A549 (cell line): ENCODE data around the gene ABHD11. TPM values are rescaled to one million over a fixed set of nuclear protein-coding genes. Genes with fewer than 3 reads are reported as not detected.
"Not testable (repeated sequence)": the region's sequence is repeated elsewhere in the genome, so short reads cannot be mapped to it uniquely, and the experiment has no call there.

Experiments used
- ATAC-seq, 2 experiments: fragments of 200-7000 bp in 1 of 2; fragments of >200 bp in 1 of 2; cut with Nextera tagmentation in 1 of 2; cut with Tn5 transposase in 1 of 2; 3 replicates each; pipeline versions ENCODE4 v1.8.0 to v1.9.1; 2018 to 2020; ENCODE audit warnings: mild to moderate bottlenecking in 1 of 2, moderate library complexity in 1 of 2
- CTCF ChIA-PET: fragments of 300-600 bp; sonication (Branson Sonifier 250); formaldehyde crosslinking; extraction: SDS; loops from one replicate; lab custom pipeline; 2021; ENCODE audit warnings: antibody characterized with exemption, inconsistent platforms; lab: Yijun Ruan, JAX
- POLR2A ChIA-PET: fragments of 350-600 bp; formaldehyde crosslinking; extraction: SDS; loops from one replicate; lab custom pipeline; 2021; ENCODE audit warnings: antibody characterized with exemption, inconsistent platforms; lab: Yijun Ruan, JAX
- DNase-seq, 2 experiments: peaks; one replicate each; pipeline versions ENCODE4 v3.0.0 to v3.0.0-alpha.2; 2011 to 2016; ENCODE audit warnings: low read depth in 1 of 2, low spot score in 1 of 2
- FAIRE-seq: peaks from 2 replicates; lab custom pipeline; 2011; peaks lifted over from hg19 to GRCh38; lab: Jason Lieb, UNC
- H3K27ac ChIP-seq, 2 experiments: fragments of >200 bp; sonication (Bioruptor Twin); formaldehyde crosslinking; 3 replicates each; pipeline ENCODE4 v1.5.1; 2016 to 2017
- H3K4me1 ChIP-seq: fragments of >200 bp; sonication (Bioruptor Twin); formaldehyde crosslinking; 3 replicates; pipeline ENCODE4 v1.6.1; 2016
- H3K4me2 ChIP-seq: fragments of >200 bp; sonication (Bioruptor Twin); formaldehyde crosslinking; 3 replicates; pipeline ENCODE4 v1.6.1; 2016
- H3K4me3 ChIP-seq: fragments of >200 bp; sonication (Bioruptor Twin); formaldehyde crosslinking; 3 replicates; pipeline ENCODE4 v1.5.1; 2016
- H3K9me3 ChIP-seq: fragments of >200 bp; sonication (Bioruptor Twin); formaldehyde crosslinking; 3 replicates; pipeline ENCODE4 v1.6.1; 2016
- CBX2 ChIP-seq: fragments of 200-600 bp; sonication (generic); IDR thresholded peaks from 2 replicates; pipeline ENCODE4 v1.6.1; 2016; ENCODE audit warnings: low read depth, mild to moderate bottlenecking, borderline replicate concordance
- CHD4 ChIP-seq: fragments of 200-600 bp; sonication (generic); IDR thresholded peaks from 2 replicates; pipeline ENCODE4 v1.6.1; 2016; ENCODE audit warnings: antibody characterized with exemption, mild to moderate bottlenecking, borderline replicate concordance
- EHF ChIP-seq: fragments of 250-450 bp; sonication (Bioruptor Pico); IDR thresholded peaks from 2 replicates; pipeline ENCODE4 v1.5.0; 2020; ENCODE audit warnings: mild to moderate bottlenecking
- EP300 ChIP-seq, 2 experiments: fragments of >200 bp; sonication (Bioruptor Twin); formaldehyde crosslinking; IDR thresholded peaks; 2 replicates in 1 of 2; 3 replicates in 1 of 2; pipeline ENCODE4 v1.6.1; 2016 to 2017
- ESRRA ChIP-seq: fragments of 150-350 bp; IDR thresholded peaks from 2 replicates; pipeline ENCODE4 v1.6.1; 2014; ENCODE audit warnings: mild to moderate bottlenecking, low read length, borderline replicate concordance
- HDAC2 ChIP-seq: fragments of 200-600 bp; sonication (generic); IDR thresholded peaks from 2 replicates; pipeline ENCODE4 v1.6.1; 2016
- HEYL ChIP-seq: fragments of 250-450 bp; sonication (Bioruptor Pico); IDR thresholded peaks from 2 replicates; pipeline ENCODE4 v1.8.0; 2021; ENCODE audit warnings: mild to moderate bottlenecking, moderate library complexity
- KDM1A ChIP-seq: fragments of 200-600 bp; sonication (generic); IDR thresholded peaks from 2 replicates; pipeline ENCODE4 v1.6.1; 2016; ENCODE audit warnings: low read depth, mild to moderate bottlenecking
- MAZ ChIP-seq: fragments of 150-350 bp; IDR thresholded peaks from 2 replicates; pipeline ENCODE4 v1.6.1; 2014; ENCODE audit warnings: antibody characterized with exemption, low read depth, low read length, borderline replicate concordance
- NPAS2 ChIP-seq: fragments of 250-450 bp; sonication (Bioruptor Pico); IDR thresholded peaks from 2 replicates; pipeline ENCODE4 v1.8.0; 2022; ENCODE audit warnings: mild to moderate bottlenecking, moderate library complexity, borderline replicate concordance
- POLR2AphosphoS2 ChIP-seq: conservative IDR thresholded peaks from 2 replicates; pipeline ENCODE4 v1.6.1; 2012; ENCODE audit warnings: low read length, improper control_type of control experiment, inconsistent platforms
- RARB ChIP-seq: fragments of 250-450 bp; sonication (Bioruptor Pico); IDR thresholded peaks from 2 replicates; pipeline ENCODE4 v1.8.0; 2021; ENCODE audit warnings: mild to moderate bottlenecking, moderate library complexity
- RCOR1 ChIP-seq: fragments of 150-350 bp; IDR thresholded peaks from 2 replicates; pipeline ENCODE4 v1.6.1; 2014; ENCODE audit warnings: antibody characterized with exemption, low read length, low read depth
- RFX5 ChIP-seq: fragments of 450-650 bp; IDR thresholded peaks from 2 replicates; pipeline ENCODE4 v1.7.1; 2014; ENCODE audit warnings: antibody characterized with exemption, mild to moderate bottlenecking, moderate library complexity
- RNF2 ChIP-seq: fragments of 200-600 bp; sonication (generic); IDR thresholded peaks from 2 replicates; pipeline ENCODE4 v1.6.1; 2016; ENCODE audit warnings: low read depth, mild to moderate bottlenecking, antibody characterized with exemption, moderate library complexity, borderline replicate concordance
- SMC3 ChIP-seq: fragments of >200 bp; sonication (Bioruptor Twin); formaldehyde crosslinking; IDR thresholded peaks from 3 replicates; pipeline ENCODE4 v1.6.1; 2018; ENCODE audit warnings: inconsistent platforms
- TFCP2L1 ChIP-seq: fragments of 250-450 bp; sonication (Bioruptor Pico); IDR thresholded peaks from 2 replicates; pipeline ENCODE4 v1.5.0; 2021; ENCODE audit warnings: mild to moderate bottlenecking
- TP53 ChIP-seq: fragments of 250-450 bp; sonication (Bioruptor Pico); IDR thresholded peaks from 2 replicates; pipeline ENCODE4 v1.5.0; 2021; ENCODE audit warnings: mild to moderate bottlenecking, moderate library complexity
- WGBS: methylation state at CpG from one replicate; pipeline ENCODE4 v1.1.6; 2017; ENCODE audit errors: missing lambda C conversion rate; 5-methylcytosine and 5-hydroxymethylcytosine counted together
- polyA plus RNA-seq, 4 experiments: library from polyadenylated mRNA; depleted of rRNA in 3 of 4; stranded (reverse); fragments of >200 nt; fragmentation: RNase III in 1 of 4; extraction: RNeasy Plus Mini Kit Qiagen cat#74134 plus additional on column Dnase treatment in 1 of 4; gene quantifications; 2 replicates in 3 of 4; 3 replicates in 1 of 4; pipeline ENCODE4 v1.2.3, GENCODE V29; 2011 to 2017
- TF ChIP-seq, protein P1 (sequence below): fragments of 450-650 bp; IDR thresholded peaks from 2 replicates; pipeline ENCODE4 v1.6.1; 2014; ENCODE audit warnings: antibody characterized with exemption
- TF ChIP-seq, protein P2 (sequence below): IDR thresholded peaks from 2 replicates; pipeline ENCODE4 v1.6.1; 2012
- TF ChIP-seq, protein P3 (sequence below): fragments of >200 bp; sonication (Bioruptor Twin); formaldehyde crosslinking; IDR thresholded peaks from 2 replicates; pipeline ENCODE4 v1.6.1; 2016
- TF ChIP-seq, protein P4 (sequence below): IDR thresholded peaks from 2 replicates; pipeline ENCODE4 v1.6.1; 2012; ENCODE audit warnings: low read depth, borderline replicate concordance
- TF ChIP-seq, protein P5 (sequence below): fragments of >200 bp; sonication (Bioruptor Twin); formaldehyde crosslinking; IDR thresholded peaks from 3 replicates; pipeline ENCODE4 v1.5.1; 2016
- TF ChIP-seq, protein P6 (sequence below): fragments of 250-450 bp; sonication (Bioruptor Pico); IDR thresholded peaks from 2 replicates; pipeline ENCODE4 v1.5.0; 2020; ENCODE audit warnings: low read depth, mild to moderate bottlenecking, moderate library complexity

Gene ABHD11
- polyA plus RNA-seq, 2 of the 4 experiments (the other 2 are of a cell fraction), result 8.1 to 15.1 TPM

DNA sequence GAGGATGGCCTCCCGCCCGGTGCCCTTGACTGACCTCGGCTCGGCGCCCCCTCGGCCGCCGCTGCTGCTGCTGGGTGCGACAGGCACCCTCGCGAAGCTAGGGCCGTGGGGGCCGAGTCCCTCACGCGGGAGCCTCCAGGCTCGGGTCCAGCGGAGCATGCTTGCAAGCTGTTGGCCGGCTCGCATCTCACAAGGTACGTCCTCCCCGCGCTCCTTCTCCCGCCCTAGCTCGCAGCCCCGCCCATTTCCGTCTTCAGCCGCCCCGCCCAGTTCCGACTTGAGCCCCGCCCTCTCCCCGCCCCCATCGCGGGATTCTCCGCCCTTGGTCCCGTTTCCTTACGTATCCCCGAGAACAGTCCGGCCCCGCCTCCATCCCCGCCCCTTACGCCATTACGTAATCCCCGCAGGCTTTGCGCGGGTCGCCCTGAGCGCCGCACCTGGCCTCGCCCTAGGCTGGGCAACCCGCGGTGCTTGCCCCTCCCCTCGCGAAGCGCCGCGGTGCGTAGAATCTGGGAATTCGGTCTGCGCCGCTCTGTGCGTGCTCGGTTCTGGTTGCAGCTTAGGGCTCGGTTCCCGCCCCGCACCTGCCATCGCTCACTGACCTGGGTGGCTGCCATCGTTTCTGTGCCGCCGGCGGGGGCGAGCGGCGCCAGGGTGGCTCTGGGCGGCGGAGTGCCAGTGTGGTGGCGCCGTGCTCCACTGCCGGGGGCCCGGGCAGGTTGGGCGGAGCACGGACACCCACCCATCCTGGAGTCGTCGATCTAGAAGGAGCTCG lies at the start of gene ABHD11 (continued):
- TF ChIP-seq MAZ (no peak), TFCP2L1 (CRISPR knock-in tag) (no peak), NPAS2 (no peak), RCOR1 (no peak), TP53 (CRISPR knock-in tag) (no peak), RFX5 (no peak), KDM1A (no peak), EHF (CRISPR knock-in tag) (no peak), HDAC2 (no peak), EP300 (IDR thresholded peaks at IDR 0.05) (no peak), POLR2AphosphoS2 (no peak), RNF2 (no peak), CHD4 (no peak), CBX2 (no peak), SMC3 (peak; percentile 12; the same call in 1 of the 3 replicates), RARB (CRISPR knock-in tag) (no peak), HEYL (no peak), ESRRA (no peak)
- TF ChIP-seq, protein P1, sequence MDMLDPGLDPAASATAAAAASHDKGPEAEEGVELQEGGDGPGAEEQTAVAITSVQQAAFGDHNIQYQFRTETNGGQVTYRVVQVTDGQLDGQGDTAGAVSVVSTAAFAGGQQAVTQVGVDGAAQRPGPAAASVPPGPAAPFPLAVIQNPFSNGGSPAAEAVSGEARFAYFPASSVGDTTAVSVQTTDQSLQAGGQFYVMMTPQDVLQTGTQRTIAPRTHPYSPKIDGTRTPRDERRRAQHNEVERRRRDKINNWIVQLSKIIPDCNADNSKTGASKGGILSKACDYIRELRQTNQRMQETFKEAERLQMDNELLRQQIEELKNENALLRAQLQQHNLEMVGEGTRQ, result no peak
- TF ChIP-seq, protein P2, sequence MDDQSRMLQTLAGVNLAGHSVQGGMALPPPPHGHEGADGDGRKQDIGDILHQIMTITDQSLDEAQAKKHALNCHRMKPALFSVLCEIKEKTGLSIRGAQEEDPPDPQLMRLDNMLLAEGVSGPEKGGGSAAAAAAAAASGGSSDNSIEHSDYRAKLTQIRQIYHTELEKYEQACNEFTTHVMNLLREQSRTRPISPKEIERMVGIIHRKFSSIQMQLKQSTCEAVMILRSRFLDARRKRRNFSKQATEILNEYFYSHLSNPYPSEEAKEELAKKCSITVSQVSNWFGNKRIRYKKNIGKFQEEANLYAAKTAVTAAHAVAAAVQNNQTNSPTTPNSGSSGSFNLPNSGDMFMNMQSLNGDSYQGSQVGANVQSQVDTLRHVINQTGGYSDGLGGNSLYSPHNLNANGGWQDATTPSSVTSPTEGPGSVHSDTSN, result no peak
- TF ChIP-seq, protein P3, sequence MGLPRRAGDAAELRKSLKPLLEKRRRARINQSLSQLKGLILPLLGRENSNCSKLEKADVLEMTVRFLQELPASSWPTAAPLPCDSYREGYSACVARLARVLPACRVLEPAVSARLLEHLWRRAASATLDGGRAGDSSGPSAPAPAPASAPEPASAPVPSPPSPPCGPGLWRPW, result no peak
- TF ChIP-seq, protein P4, sequence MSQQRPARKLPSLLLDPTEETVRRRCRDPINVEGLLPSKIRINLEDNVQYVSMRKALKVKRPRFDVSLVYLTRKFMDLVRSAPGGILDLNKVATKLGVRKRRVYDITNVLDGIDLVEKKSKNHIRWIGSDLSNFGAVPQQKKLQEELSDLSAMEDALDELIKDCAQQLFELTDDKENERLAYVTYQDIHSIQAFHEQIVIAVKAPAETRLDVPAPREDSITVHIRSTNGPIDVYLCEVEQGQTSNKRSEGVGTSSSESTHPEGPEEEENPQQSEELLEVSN, result peak; percentile 81
- TF ChIP-seq, protein P5, sequence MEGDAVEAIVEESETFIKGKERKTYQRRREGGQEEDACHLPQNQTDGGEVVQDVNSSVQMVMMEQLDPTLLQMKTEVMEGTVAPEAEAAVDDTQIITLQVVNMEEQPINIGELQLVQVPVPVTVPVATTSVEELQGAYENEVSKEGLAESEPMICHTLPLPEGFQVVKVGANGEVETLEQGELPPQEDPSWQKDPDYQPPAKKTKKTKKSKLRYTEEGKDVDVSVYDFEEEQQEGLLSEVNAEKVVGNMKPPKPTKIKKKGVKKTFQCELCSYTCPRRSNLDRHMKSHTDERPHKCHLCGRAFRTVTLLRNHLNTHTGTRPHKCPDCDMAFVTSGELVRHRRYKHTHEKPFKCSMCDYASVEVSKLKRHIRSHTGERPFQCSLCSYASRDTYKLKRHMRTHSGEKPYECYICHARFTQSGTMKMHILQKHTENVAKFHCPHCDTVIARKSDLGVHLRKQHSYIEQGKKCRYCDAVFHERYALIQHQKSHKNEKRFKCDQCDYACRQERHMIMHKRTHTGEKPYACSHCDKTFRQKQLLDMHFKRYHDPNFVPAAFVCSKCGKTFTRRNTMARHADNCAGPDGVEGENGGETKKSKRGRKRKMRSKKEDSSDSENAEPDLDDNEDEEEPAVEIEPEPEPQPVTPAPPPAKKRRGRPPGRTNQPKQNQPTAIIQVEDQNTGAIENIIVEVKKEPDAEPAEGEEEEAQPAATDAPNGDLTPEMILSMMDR, result no peak
- TF ChIP-seq, protein P6, sequence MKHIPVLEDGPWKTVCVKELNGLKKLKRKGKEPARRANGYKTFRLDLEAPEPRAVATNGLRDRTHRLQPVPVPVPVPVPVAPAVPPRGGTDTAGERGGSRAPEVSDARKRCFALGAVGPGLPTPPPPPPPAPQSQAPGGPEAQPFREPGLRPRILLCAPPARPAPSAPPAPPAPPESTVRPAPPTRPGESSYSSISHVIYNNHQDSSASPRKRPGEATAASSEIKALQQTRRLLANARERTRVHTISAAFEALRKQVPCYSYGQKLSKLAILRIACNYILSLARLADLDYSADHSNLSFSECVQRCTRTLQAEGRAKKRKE (CRISPR knock-in tag), result peak; percentile 73; the same call in 1 of the 2 replicates

DNA sequence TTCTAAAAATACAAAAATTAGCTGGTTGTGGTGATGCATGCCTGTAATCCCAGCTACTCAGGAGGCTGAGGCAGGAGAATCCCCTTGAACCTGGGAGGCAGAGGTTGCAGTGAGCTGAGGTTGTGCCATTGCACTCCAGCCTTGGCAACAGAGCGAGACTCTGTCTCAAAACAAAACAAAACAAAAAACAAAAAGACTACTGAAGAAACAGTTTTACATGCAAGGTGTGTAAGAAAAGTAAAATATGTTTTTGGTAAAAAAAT lies 49.1 kb upstream of the ABHD11 start:
- H3K4me3 ChIP-seq, ATAC-seq, H3K4me2 ChIP-seq, FAIRE-seq, DNase-seq, H3K4me1 ChIP-seq, H3K9me3 ChIP-seq, H3K27ac ChIP-seq, CTCF ChIA-PET, POLR2A ChIA-PET: not testable (repeated sequence)
- 61% methylated on average over 1 of the region's 1 CpG for WGBS
